H1 (cell line): ENCODE data around the gene EYA2. TPM values are rescaled to one million over a fixed set of nuclear protein-coding genes. Genes with fewer than 3 reads are reported as not detected.

Experiments used
- NRF1 ChIP-seq: IDR thresholded peaks from 2 replicates; pipeline ENCODE4 v1.6.1; 2011; ENCODE audit warnings: mild to moderate bottlenecking, low read depth, low read length, improper control_type of control experiment
- SIRT6 ChIP-seq: IDR thresholded peaks from one replicate; pipeline ENCODE4 v1.7.1; 2012; ENCODE audit warnings: low read length, inconsistent platforms
- polyA plus RNA-seq, 7 experiments: library from polyadenylated mRNA; depleted of rRNA in 3 of 7; stranded (reverse) in 5 of 7; unstranded in 2 of 7; fragments of >200 nt in 5 of 7; fragments of 200-250 nt in 2 of 7; gene quantifications; 1 replicate in 5 of 7; 2 replicates in 1 of 7; 4 replicates in 1 of 7; pipeline versions ENCODE4 v1.2.1 to v1.2.3, GENCODE V29; 2011 to 2013; ENCODE audit warnings: missing spikeins in 2 of 7, mixed read lengths in 2 of 7
- total RNA-seq: library from RNA; stranded (reverse); fragmentation: NEBNext Ultra II Directional; extraction: Animal tissue kit (Norgen Biotek cat#: 25700); gene quantifications from 2 replicates; pipeline ENCODE4 v1.2.1, GENCODE V29; 2021
- TF ChIP-seq, protein P1 (sequence below): fragments of 300-600 bp; sonication (generic); IDR thresholded peaks from 2 replicates; pipeline ENCODE4 v1.7.1; 2012; ENCODE audit warnings: low read length, moderate library complexity, mild to moderate bottlenecking, inconsistent platforms; ENCODE audit not compliant: insufficient replicate concordance

Gene EYA2
- total and polyA plus RNA-seq, 2 of the 8 experiments (the other 6 are each of a cell fraction or from before 2014, with no cell fraction given): 1.6 to 1.7 TPM

GRCh38 chr20:46897328-46897880 is 2.8 kb downstream of the EYA2 start (continued):
- TF ChIP-seq, protein P1, sequence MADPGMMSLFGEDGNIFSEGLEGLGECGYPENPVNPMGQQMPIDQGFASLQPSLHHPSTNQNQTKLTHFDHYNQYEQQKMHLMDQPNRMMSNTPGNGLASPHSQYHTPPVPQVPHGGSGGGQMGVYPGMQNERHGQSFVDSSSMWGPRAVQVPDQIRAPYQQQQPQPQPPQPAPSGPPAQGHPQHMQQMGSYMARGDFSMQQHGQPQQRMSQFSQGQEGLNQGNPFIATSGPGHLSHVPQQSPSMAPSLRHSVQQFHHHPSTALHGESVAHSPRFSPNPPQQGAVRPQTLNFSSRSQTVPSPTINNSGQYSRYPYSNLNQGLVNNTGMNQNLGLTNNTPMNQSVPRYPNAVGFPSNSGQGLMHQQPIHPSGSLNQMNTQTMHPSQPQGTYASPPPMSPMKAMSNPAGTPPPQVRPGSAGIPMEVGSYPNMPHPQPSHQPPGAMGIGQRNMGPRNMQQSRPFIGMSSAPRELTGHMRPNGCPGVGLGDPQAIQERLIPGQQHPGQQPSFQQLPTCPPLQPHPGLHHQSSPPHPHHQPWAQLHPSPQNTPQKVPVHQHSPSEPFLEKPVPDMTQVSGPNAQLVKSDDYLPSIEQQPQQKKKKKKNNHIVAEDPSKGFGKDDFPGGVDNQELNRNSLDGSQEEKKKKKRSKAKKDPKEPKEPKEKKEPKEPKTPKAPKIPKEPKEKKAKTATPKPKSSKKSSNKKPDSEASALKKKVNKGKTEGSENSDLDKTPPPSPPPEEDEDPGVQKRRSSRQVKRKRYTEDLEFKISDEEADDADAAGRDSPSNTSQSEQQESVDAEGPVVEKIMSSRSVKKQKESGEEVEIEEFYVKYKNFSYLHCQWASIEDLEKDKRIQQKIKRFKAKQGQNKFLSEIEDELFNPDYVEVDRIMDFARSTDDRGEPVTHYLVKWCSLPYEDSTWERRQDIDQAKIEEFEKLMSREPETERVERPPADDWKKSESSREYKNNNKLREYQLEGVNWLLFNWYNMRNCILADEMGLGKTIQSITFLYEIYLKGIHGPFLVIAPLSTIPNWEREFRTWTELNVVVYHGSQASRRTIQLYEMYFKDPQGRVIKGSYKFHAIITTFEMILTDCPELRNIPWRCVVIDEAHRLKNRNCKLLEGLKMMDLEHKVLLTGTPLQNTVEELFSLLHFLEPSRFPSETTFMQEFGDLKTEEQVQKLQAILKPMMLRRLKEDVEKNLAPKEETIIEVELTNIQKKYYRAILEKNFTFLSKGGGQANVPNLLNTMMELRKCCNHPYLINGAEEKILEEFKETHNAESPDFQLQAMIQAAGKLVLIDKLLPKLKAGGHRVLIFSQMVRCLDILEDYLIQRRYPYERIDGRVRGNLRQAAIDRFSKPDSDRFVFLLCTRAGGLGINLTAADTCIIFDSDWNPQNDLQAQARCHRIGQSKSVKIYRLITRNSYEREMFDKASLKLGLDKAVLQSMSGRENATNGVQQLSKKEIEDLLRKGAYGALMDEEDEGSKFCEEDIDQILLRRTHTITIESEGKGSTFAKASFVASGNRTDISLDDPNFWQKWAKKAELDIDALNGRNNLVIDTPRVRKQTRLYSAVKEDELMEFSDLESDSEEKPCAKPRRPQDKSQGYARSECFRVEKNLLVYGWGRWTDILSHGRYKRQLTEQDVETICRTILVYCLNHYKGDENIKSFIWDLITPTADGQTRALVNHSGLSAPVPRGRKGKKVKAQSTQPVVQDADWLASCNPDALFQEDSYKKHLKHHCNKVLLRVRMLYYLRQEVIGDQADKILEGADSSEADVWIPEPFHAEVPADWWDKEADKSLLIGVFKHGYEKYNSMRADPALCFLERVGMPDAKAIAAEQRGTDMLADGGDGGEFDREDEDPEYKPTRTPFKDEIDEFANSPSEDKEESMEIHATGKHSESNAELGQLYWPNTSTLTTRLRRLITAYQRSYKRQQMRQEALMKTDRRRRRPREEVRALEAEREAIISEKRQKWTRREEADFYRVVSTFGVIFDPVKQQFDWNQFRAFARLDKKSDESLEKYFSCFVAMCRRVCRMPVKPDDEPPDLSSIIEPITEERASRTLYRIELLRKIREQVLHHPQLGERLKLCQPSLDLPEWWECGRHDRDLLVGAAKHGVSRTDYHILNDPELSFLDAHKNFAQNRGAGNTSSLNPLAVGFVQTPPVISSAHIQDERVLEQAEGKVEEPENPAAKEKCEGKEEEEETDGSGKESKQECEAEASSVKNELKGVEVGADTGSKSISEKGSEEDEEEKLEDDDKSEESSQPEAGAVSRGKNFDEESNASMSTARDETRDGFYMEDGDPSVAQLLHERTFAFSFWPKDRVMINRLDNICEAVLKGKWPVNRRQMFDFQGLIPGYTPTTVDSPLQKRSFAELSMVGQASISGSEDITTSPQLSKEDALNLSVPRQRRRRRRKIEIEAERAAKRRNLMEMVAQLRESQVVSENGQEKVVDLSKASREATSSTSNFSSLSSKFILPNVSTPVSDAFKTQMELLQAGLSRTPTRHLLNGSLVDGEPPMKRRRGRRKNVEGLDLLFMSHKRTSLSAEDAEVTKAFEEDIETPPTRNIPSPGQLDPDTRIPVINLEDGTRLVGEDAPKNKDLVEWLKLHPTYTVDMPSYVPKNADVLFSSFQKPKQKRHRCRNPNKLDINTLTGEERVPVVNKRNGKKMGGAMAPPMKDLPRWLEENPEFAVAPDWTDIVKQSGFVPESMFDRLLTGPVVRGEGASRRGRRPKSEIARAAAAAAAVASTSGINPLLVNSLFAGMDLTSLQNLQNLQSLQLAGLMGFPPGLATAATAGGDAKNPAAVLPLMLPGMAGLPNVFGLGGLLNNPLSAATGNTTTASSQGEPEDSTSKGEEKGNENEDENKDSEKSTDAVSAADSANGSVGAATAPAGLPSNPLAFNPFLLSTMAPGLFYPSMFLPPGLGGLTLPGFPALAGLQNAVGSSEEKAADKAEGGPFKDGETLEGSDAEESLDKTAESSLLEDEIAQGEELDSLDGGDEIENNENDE: no peak
- no peak for TF ChIP-seq NRF1
- no peak for TF ChIP-seq SIRT6
- TF ChIP-seq, all 59 proteins: peak for 0
